IPS-18c (cell line): Measurements from ENCODE around the gene UTY.
"Not testable (repeated sequence)": the region's sequence is repeated elsewhere in the genome, so short reads cannot be mapped to it uniquely, and the experiment has no call there.

Experiments
- H3K4me3 ChIP-seq: 2 replicates; pipeline ENCODE4 v1.7.0; 2013; ENCODE audit warnings: low read depth, mild to moderate bottlenecking, low read length, moderate library complexity; ENCODE audit not compliant: insufficient read depth
- H3K9me3 ChIP-seq: one replicate; pipeline ENCODE4 v1.6.1; 2013; ENCODE audit warnings: mild to moderate bottlenecking, low read length, moderate library complexity; ENCODE audit not compliant: control insufficient read depth, insufficient read depth

The UTY gene

GRCh38 chrY:13343307-13343946 is 136.4 kb downstream of the UTY start:
- Histone ChIP-seq H3K9me3 (no peaks in the 10 kb centered on the region), H3K4me3 (no peak overlapping the region)

- H3K4me3 ChIP-seq, result no peak overlapping the region
- no peaks in the 10 kb centered on the region for H3K9me3 ChIP-seq
These were observed 139.9 kb downstream of the UTY start for GRCh38 chrY:13339939-13340338.

- H3K9me3 ChIP-seq, result no peaks in the 10 kb centered on the region
- no peak overlapping the region for H3K4me3 ChIP-seq
These were observed 140.5 kb downstream of the UTY start for GRCh38 chrY:13339381-13339780.

GRCh38 chrY:13338711-13339110 is 141.1 kb downstream of the UTY start:
- no peak overlapping the region for H3K4me3 ChIP-seq
- no peaks in the 10 kb centered on the region for H3K9me3 ChIP-seq

- Histone ChIP-seq H3K9me3 (no peaks in the 10 kb centered on the region), H3K4me3 (no peak overlapping the region)
These were observed 141.9 kb downstream of the UTY start for GRCh38 chrY:13337934-13338333.

- Histone ChIP-seq H3K4me3 (no peak overlapping the region), H3K9me3 (no peaks in the 10 kb centered on the region)
These were observed 146.0 kb downstream of the UTY start for GRCh38 chrY:13333791-13334190.

GRCh38 chrY:13330651-13331050 is 149.2 kb downstream of the UTY start:
- no peaks in the 10 kb centered on the region for H3K9me3 ChIP-seq

GRCh38 chrY:13312966-13313365 is 166.9 kb downstream of the UTY start:
- no peak overlapping the region for H3K4me3 ChIP-seq
- H3K9me3 ChIP-seq, result no peaks in the 10 kb centered on the region

More at GRCh38 chrY:13330651-13331050, 149.2 kb downstream of the UTY start:
- no peak overlapping the region for H3K4me3 ChIP-seq

- no peaks in the 10 kb centered on the region for H3K9me3 ChIP-seq
These were observed 171.9 kb downstream of the UTY start for GRCh38 chrY:13307959-13308358.

GRCh38 chrY:13300795-13301194 is 179.0 kb downstream of the UTY start:
- no peaks in the 10 kb centered on the region for H3K9me3 ChIP-seq
- H3K4me3 ChIP-seq, result no peak overlapping the region

More at GRCh38 chrY:13307959-13308358, 171.9 kb downstream of the UTY start:
- no peak overlapping the region for H3K4me3 ChIP-seq

GRCh38 chrY:13299411-13299810 is 180.4 kb downstream of the UTY start:
- Histone ChIP-seq H3K4me3 (no peak overlapping the region), H3K9me3 (no peaks in the 10 kb centered on the region)

- Histone ChIP-seq H3K9me3 (no peaks in the 10 kb centered on the region), H3K4me3 (no peak overlapping the region)
These were observed 183.5 kb downstream of the UTY start for GRCh38 chrY:13296176-13296890.

GRCh38 chrY:13295026-13295425 is 184.8 kb downstream of the UTY start:
- Histone ChIP-seq H3K9me3 (no peaks in the 10 kb centered on the region), H3K4me3 (no peak overlapping the region)

- no peak overlapping the region for H3K4me3 ChIP-seq
- no peaks in the 10 kb centered on the region for H3K9me3 ChIP-seq
These were observed 188.6 kb downstream of the UTY start for GRCh38 chrY:13291199-13291598.

GRCh38 chrY:13282151-13283054 is 197.4 kb downstream of the UTY start:
- H3K9me3 ChIP-seq, H3K4me3 ChIP-seq: not testable (repeated sequence)

- no peak overlapping the region for H3K4me3 ChIP-seq
- H3K9me3 ChIP-seq, result no peaks in the 10 kb centered on the region
These were observed 200.3 kb downstream of the UTY start for GRCh38 chrY:13279561-13279960.

- no peak overlapping the region for H3K4me3 ChIP-seq
These were observed 208.1 kb downstream of the UTY start for GRCh38 chrY:13271706-13272105.

GRCh38 chrY:13253941-13254440 is 225.8 kb downstream of the UTY start:
- not testable (repeated sequence) for H3K4me3 ChIP-seq, H3K9me3 ChIP-seq

More at GRCh38 chrY:13271706-13272105, 208.1 kb downstream of the UTY start:
- H3K9me3 ChIP-seq, result no peaks in the 10 kb centered on the region
